HG03159 (cell line): ENCODE measurements around the gene KIAA0930.

Source experiments
- ATAC-seq: cut with Tn5 transposase; IDR thresholded peaks from one replicate; pipeline ENCODE4 v1.9.1; 2021; ENCODE audit warnings: mild to moderate bottlenecking, moderate library complexity; ENCODE audit not compliant: unreplicated experiment

KIAA0930 gene

GRCh38 chr22:45223304-45224117 lies 17.2 kb downstream of the KIAA0930 start:
- ATAC-seq, result no peak

- no peak for ATAC-seq
These were observed 19.5 kb downstream of the KIAA0930 start for GRCh38 chr22:45221201-45221600.

GRCh38 chr22:45218976-45219375 lies 21.7 kb downstream of the KIAA0930 start:
- no peak for ATAC-seq

GRCh38 chr22:45217806-45218205 lies 22.9 kb downstream of the KIAA0930 start:
- no peak for ATAC-seq

- no peak for ATAC-seq
These were observed 23.3 kb downstream of the KIAA0930 start for GRCh38 chr22:45217345-45217744.

- ATAC-seq, result no peak
These were observed 24.3 kb downstream of the KIAA0930 start for GRCh38 chr22:45216133-45217003.

- no peak for ATAC-seq
These were observed 27.5 kb downstream of the KIAA0930 start for GRCh38 chr22:45212992-45213751.

- no peak for ATAC-seq
These were observed 28.4 kb downstream of the KIAA0930 start for GRCh38 chr22:45212306-45212709.

- no peak for ATAC-seq
These were observed 28.8 kb downstream of the KIAA0930 start for GRCh38 chr22:45211848-45212247.

GRCh38 chr22:45211435-45211834 lies 29.3 kb downstream of the KIAA0930 start:
- no peak for ATAC-seq

- no peak for ATAC-seq
These were observed 29.7 kb downstream of the KIAA0930 start for GRCh38 chr22:45210991-45211390.

GRCh38 chr22:45210577-45210976 lies 30.1 kb downstream of the KIAA0930 start:
- no peak for ATAC-seq

- no peak for ATAC-seq
These were observed 30.5 kb downstream of the KIAA0930 start for GRCh38 chr22:45210174-45210573.

GRCh38 chr22:45208993-45209838 lies 31.5 kb downstream of the KIAA0930 start:
- no peak for ATAC-seq

GRCh38 chr22:45208696-45208992 lies 32.0 kb downstream of the KIAA0930 start:
- no peak for ATAC-seq

GRCh38 chr22:45207981-45208664 lies 32.6 kb downstream of the KIAA0930 start:
- no peak for ATAC-seq

- ATAC-seq, result no peak
These were observed 33.2 kb downstream of the KIAA0930 start for GRCh38 chr22:45207533-45207932.

- ATAC-seq, result no peak
These were observed 34.5 kb downstream of the KIAA0930 start for GRCh38 chr22:45206233-45206632.

GRCh38 chr22:45205276-45205925 lies 35.3 kb downstream of the KIAA0930 start:
- no peak for ATAC-seq
